ENCODE data around the gene SOBP. TPM values are rescaled to one million over a fixed set of nuclear protein-coding genes. Genes with fewer than 3 reads are reported as not detected.

The SOBP gene
- total RNA-seq, 1 donor from 2014 or later = 16.1 TPM

GRCh38 chr6:107621229-107621937 lies 131.5 kb downstream of the SOBP start:
- peaks cover 2% of the 10 kb centered on the region for H3K27me3 Mint-ChIP-seq (ENCODE audit: unreplicated experiment)
- no peaks in the 10 kb centered on the region for H3K36me3 Mint-ChIP-seq (ENCODE audit: unreplicated experiment)
- no peak overlapping the region for H3K27ac Mint-ChIP-seq (ENCODE audit: unreplicated experiment)
- peaks cover 2% of the 10 kb centered on the region for H3K9me3 Mint-ChIP-seq (ENCODE audit: unreplicated experiment)
- no peak for TF ChIP-seq CTCF (IDR thresholded peaks at IDR 0.05; ENCODE audit: partially characterized antibody, unreplicated experiment)
- H3K4me1 Mint-ChIP-seq (ENCODE audit: low read depth, unreplicated experiment) = peaks cover 5% of the 10 kb centered on the region
- H3K4me3 Mint-ChIP-seq (ENCODE audit: unreplicated experiment) = no peak overlapping the region
- no peak for DNase-seq

DNA sequence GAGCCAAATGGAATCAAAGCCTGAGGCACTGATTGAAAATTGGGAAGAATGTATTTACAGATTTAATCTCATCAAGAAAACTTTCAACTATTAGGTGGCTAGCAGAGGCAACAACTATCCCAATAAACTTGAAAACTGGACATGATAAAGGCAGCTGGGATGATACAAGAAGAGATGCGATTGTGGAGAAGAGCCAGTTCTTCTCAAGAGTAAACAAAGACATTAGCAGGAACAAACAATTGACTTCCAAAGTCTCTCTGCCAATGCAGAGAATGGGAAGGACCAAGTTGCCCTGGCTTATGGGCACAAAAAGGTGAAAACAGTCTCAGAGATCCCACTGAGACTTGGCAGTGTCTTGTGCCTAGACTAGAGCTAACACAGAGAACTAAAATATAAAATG lies 132.4 kb downstream of the SOBP start:
- H3K9me3 Mint-ChIP-seq (ENCODE audit: unreplicated experiment) = no peaks in the 10 kb centered on the region
- DNase-seq = no peak
- no peak overlapping the region for H3K27ac Mint-ChIP-seq (ENCODE audit: unreplicated experiment)
- H3K27me3 Mint-ChIP-seq (ENCODE audit: unreplicated experiment) = peaks cover 2% of the 10 kb centered on the region
- no peak overlapping the region for H3K4me3 Mint-ChIP-seq (ENCODE audit: unreplicated experiment)
- peaks cover 5% of the 10 kb centered on the region for H3K4me1 Mint-ChIP-seq (ENCODE audit: low read depth, unreplicated experiment)
- no peaks in the 10 kb centered on the region for H3K36me3 Mint-ChIP-seq (ENCODE audit: unreplicated experiment)
- TF ChIP-seq CTCF (IDR thresholded peaks at IDR 0.05; ENCODE audit: partially characterized antibody, unreplicated experiment) = no peak

- peaks cover 7% of the 10 kb centered on the region for H3K4me1 Mint-ChIP-seq (ENCODE audit: low read depth, unreplicated experiment)
- no peak for DNase-seq
These were observed 134.1 kb downstream of the SOBP start for GRCh38 chr6:107624050-107624449.

GRCh38 chr6:107624541-107624940 lies 134.6 kb downstream of the SOBP start:
- H3K4me3 Mint-ChIP-seq (ENCODE audit: unreplicated experiment) = no peak overlapping the region
- TF ChIP-seq CTCF (IDR thresholded peaks at IDR 0.05; ENCODE audit: partially characterized antibody, unreplicated experiment) = no peak
- H3K4me1 Mint-ChIP-seq (ENCODE audit: low read depth, unreplicated experiment) = peaks cover 7% of the 10 kb centered on the region
- no peak overlapping the region for H3K27ac Mint-ChIP-seq (ENCODE audit: unreplicated experiment)
- H3K9me3 Mint-ChIP-seq (ENCODE audit: unreplicated experiment) = no peaks in the 10 kb centered on the region
- no peak for DNase-seq
- no peaks in the 10 kb centered on the region for H3K36me3 Mint-ChIP-seq (ENCODE audit: unreplicated experiment)
- peaks cover 3% of the 10 kb centered on the region for H3K27me3 Mint-ChIP-seq (ENCODE audit: unreplicated experiment)

More at GRCh38 chr6:107624050-107624449, 134.1 kb downstream of the SOBP start:
- H3K27me3 Mint-ChIP-seq (ENCODE audit: unreplicated experiment) = peaks cover 3% of the 10 kb centered on the region
- no peaks in the 10 kb centered on the region for H3K9me3 Mint-ChIP-seq (ENCODE audit: unreplicated experiment)
- H3K27ac Mint-ChIP-seq (ENCODE audit: unreplicated experiment) = no peak overlapping the region
- no peaks in the 10 kb centered on the region for H3K36me3 Mint-ChIP-seq (ENCODE audit: unreplicated experiment)
- TF ChIP-seq CTCF (IDR thresholded peaks at IDR 0.05; ENCODE audit: partially characterized antibody, unreplicated experiment) = no peak
- H3K4me3 Mint-ChIP-seq (ENCODE audit: unreplicated experiment) = no peak overlapping the region

- Mint-ChIP-seq H3K4me3 (ENCODE audit: unreplicated experiment) (no peak overlapping the region), H3K27ac (ENCODE audit: unreplicated experiment) (no peak overlapping the region), H3K27me3 (ENCODE audit: unreplicated experiment) (peaks cover 2% of the 10 kb centered on the region), H3K4me1 (ENCODE audit: low read depth, unreplicated experiment) (peaks cover 11% of the 10 kb centered on the region), H3K9me3 (ENCODE audit: unreplicated experiment) (no peaks in the 10 kb centered on the region), H3K36me3 (ENCODE audit: unreplicated experiment) (no peaks in the 10 kb centered on the region)
- DNase-seq = no peak
- no peak for TF ChIP-seq CTCF (IDR thresholded peaks at IDR 0.05; ENCODE audit: partially characterized antibody, unreplicated experiment)
These were observed 135.3 kb downstream of the SOBP start for GRCh38 chr6:107625264-107625663.
